HepG2 (cell line): ENCODE results near the gene ACSL3. TPM values are rescaled to one million over a fixed set of nuclear protein-coding genes. Genes with fewer than 3 reads are reported as not detected.
A peak's percentile ranks its signal among the peaks of the same experiment; 100 is the strongest.

ENCODE experiments used
- ATAC-seq: fragments of 200-7000 bp; cut with Tn5 transposase; 3 replicates; pipeline ENCODE4 v1.9.1; 2020; ENCODE audit warnings: mild to moderate bottlenecking, moderate library complexity
- BruUV-seq: library from RNA; stranded (reverse); fragments of 400-500 nt; replicated peaks from 2 replicates; lab custom pipeline; 2021; lab: Mats Ljungman, UMichigan
- CTCF ChIA-PET: fragments of 300-600 bp; formaldehyde crosslinking; extraction: SDS; loops from one replicate; lab custom pipeline; 2021; ENCODE audit warnings: low total read pairs, inconsistent platforms, low intra/inter-chr PET ratio; lab: Yijun Ruan, JAX
- POLR2A ChIA-PET: fragments of 350-600 bp; sonication (Branson Sonifier 250); formaldehyde crosslinking; loops from one replicate; lab custom pipeline; 2020; ENCODE audit warnings: antibody characterized with exemption, inconsistent platforms; lab: Yijun Ruan, JAX
- DNase-seq: peaks from one replicate; pipeline ENCODE4 v3.0.0-alpha.2; 2015; ENCODE audit warnings: low spot score
- FAIRE-seq: peaks from 3 replicates; lab custom pipeline; 2011; peaks lifted over from hg19 to GRCh38; lab: Jason Lieb, UNC
- H2AFZ ChIP-seq: one replicate; pipeline ENCODE4 v1.6.1; 2011; ENCODE audit warnings: low read length, inconsistent platforms
- H3K27ac ChIP-seq: fragments of 300-600 bp; 3 replicates; pipeline ENCODE4 v1.8.0; 2011; ENCODE audit warnings: mixed run types, mild to moderate bottlenecking, mixed read lengths, low read length, inconsistent platforms; ENCODE audit not compliant: insufficient read depth; ENCODE audit errors: extremely low read length
- H3K27me3 ChIP-seq, 2 experiments: fragments of 200-600 bp in 1 of 2; 2 replicates in 1 of 2; 3 replicates in 1 of 2; pipeline versions ENCODE4 v1.6.0 to v1.8.0; 2011; ENCODE audit warnings: low read length in 2 of 2, mild to moderate bottlenecking in 2 of 2, moderate library complexity in 2 of 2, inconsistent platforms in 1 of 2; ENCODE audit not compliant: insufficient read depth in 2 of 2, control insufficient read depth in 1 of 2
- H3K36me3 ChIP-seq, 2 experiments: fragments of 200-600 bp in 1 of 2; replicated peaks in 1 of 2; 2 replicates in 1 of 2; 3 replicates in 1 of 2; pipeline versions ENCODE4 v1.5.1 to v1.8.0; 2011; ENCODE audit warnings: low read length in 2 of 2, inconsistent platforms in 1 of 2; ENCODE audit not compliant: insufficient read depth in 2 of 2, control insufficient read depth in 1 of 2
- H3K4me1 ChIP-seq: 2 replicates; pipeline ENCODE4 v1.5.1; 2012; ENCODE audit warnings: low read length, inconsistent platforms; ENCODE audit not compliant: insufficient read depth
- H3K4me2 ChIP-seq: 2 replicates; pipeline ENCODE4 v1.6.0; 2011; ENCODE audit warnings: low read depth, low read length, inconsistent platforms
- H3K4me3 ChIP-seq, 3 experiments: fragments of 200-600 bp in 1 of 3; sonication (generic), shearing (Covaris generic) in 1 of 3; replicated peaks in 1 of 3; 2 replicates each; pipeline ENCODE4 v1.5.1; 2011 to 2016; ENCODE audit warnings: low read length in 3 of 3, inconsistent platforms in 2 of 3, low read depth in 2 of 3, mild to moderate bottlenecking in 2 of 3, control low read depth in 1 of 3, mixed read lengths in 1 of 3; ENCODE audit not compliant: insufficient read depth in 1 of 3
- H3K79me2 ChIP-seq: one replicate; pipeline ENCODE4 v1.6.1; 2011; ENCODE audit warnings: low read length, inconsistent platforms; ENCODE audit not compliant: insufficient read depth
- H3K9ac ChIP-seq: 2 replicates; pipeline ENCODE4 v1.6.0; 2011; ENCODE audit warnings: mild to moderate bottlenecking, low read depth, low read length, inconsistent platforms; ENCODE audit not compliant: insufficient read depth
- H3K9me3 ChIP-seq: 2 replicates; pipeline ENCODE4 v1.5.1; 2012; ENCODE audit warnings: mild to moderate bottlenecking, low read length
- H4K20me1 ChIP-seq: 2 replicates; pipeline ENCODE4 v1.6.0; 2011; ENCODE audit warnings: inconsistent platforms, mild to moderate bottlenecking, low read length, moderate library complexity; ENCODE audit not compliant: insufficient read depth
- CEBPB ChIP-seq: IDR thresholded peaks from 2 replicates; pipeline ENCODE4 v1.6.1; 2011; ENCODE audit warnings: low read depth, low read length, improper control_type of control experiment, borderline replicate concordance
- IRF1 ChIP-seq: sonication (generic); formaldehyde crosslinking; IDR thresholded peaks from 2 replicates; pipeline ENCODE4 v1.4.0; 2020; ENCODE audit warnings: low read depth, mild to moderate bottlenecking, missing genetic modification reagents
- NFE2 ChIP-seq: sonication (generic); formaldehyde crosslinking; IDR thresholded peaks from 2 replicates; pipeline ENCODE4 v1.4.0; 2020; ENCODE audit warnings: missing genetic modification reagents
- NFKB2 ChIP-seq: sonication (generic); formaldehyde crosslinking; IDR thresholded peaks from 2 replicates; pipeline ENCODE4 v1.4.0; 2020; ENCODE audit warnings: missing genetic modification reagents, borderline replicate concordance
- POLR2A ChIP-seq, 2 experiments: IDR thresholded peaks; 2 replicates each; pipeline ENCODE4 v1.6.1; 2011; ENCODE audit warnings: low read depth in 2 of 2, low read length in 2 of 2, mild to moderate bottlenecking in 1 of 2, moderate library complexity in 1 of 2; ENCODE audit not compliant: insufficient read depth in 1 of 2
- POLR2G ChIP-seq: fragments of 200-400 bp; formaldehyde crosslinking; IDR thresholded peaks from 2 replicates; pipeline ENCODE4 v1.6.1; 2018; ENCODE audit warnings: mild to moderate bottlenecking, low read depth, low read length, moderate library complexity
- RBM22 ChIP-seq: fragments of 200-400 bp; formaldehyde crosslinking; optimal IDR thresholded peaks from 2 replicates; pipeline ENCODE3; 2017; ENCODE audit warnings: mild to moderate bottlenecking, low read length, moderate library complexity
- WGBS: methylation state at CpG from one replicate; pipeline ENCODE4 v1.1.6; 2017; ENCODE audit warnings: low lambda C conversion rate; 5-methylcytosine and 5-hydroxymethylcytosine counted together
- in situ Hi-C: cut with HindIII; loops from 2 replicates; pipeline ENCODE4 v1.10.0; 2017; ENCODE audit warnings: low pct_unique_long_range_greater_than_20kb; ENCODE audit not compliant: extremely low pct_ligation_motif_present
- intact Hi-C: fragments of 100-400 bp; cut with micrococcal nuclease; formaldehyde crosslinking; loops from one replicate; pipeline ENCODE4 v1.10.0; 2022; ENCODE audit not compliant: unreplicated experiment
- polyA plus RNA-seq, 8 experiments: library from polyadenylated mRNA; depleted of rRNA in 3 of 8; stranded (reverse) in 7 of 8; unstranded in 1 of 8; fragments of >200 nt; fragmentation: Illumina TruSeq in 4 of 8; extraction: Trizol in 4 of 8; gene quantifications; 2 replicates each; pipeline versions ENCODE4 v1.2.1 to v1.2.3, GENCODE V29; 2011 to 2016; ENCODE audit warnings: low read depth in 4 of 8, missing spikeins in 1 of 8, mixed read lengths in 1 of 8; ENCODE audit not compliant: insufficient read depth in 1 of 8
- total RNA-seq, 5 experiments: library from RNA; depleted of rRNA; stranded (reverse); fragments of >200 nt; fragmentation: Illumina TruSeq; extraction: Trizol; gene quantifications; 2 replicates each; pipeline ENCODE4 v1.2.3, GENCODE V29; 2016; ENCODE audit warnings: low read depth in 1 of 5

Gene ACSL3
- total and polyA plus RNA-seq, 2 of the 13 experiments (the other 11 are each of a cell fraction or from before 2014, with no cell fraction given), result 305 to 365 TPM

GRCh38 chr2:222920657-222921186, 59.9 kb downstream of the ACSL3 start:
- POLR2A ChIA-PET, result no interaction called here
- no peak overlapping the region for H3K4me3 ChIP-seq
- H3K9me3 ChIP-seq, result no peaks in the 10 kb centered on the region
- BruUV-seq, result no TSS peak
- H3K4me2 ChIP-seq, result no peak overlapping the region
- no peak for DNase-seq
- H4K20me1 ChIP-seq, result peaks cover 29% of the 10 kb centered on the region
- no peaks in the 10 kb centered on the region for H3K27me3 ChIP-seq
- TF ChIP-seq IRF1 (no peak), RBM22 (peak; percentile 97), POLR2G (0 out of 2 replicates have a peak, but pooled peaks have one; percentile 30)
- TF ChIP-seq, all 625 proteins: peak for 2
- Histone ChIP-seq H2AFZ (no peak overlapping the region), H3K27ac (no peak overlapping the region), H3K79me2 (peaks cover 55% of the 10 kb centered on the region), H3K4me1 (peaks cover 17% of the 10 kb centered on the region), H3K36me3 (peaks cover 20 to 85% of the 10 kb centered on the region in 2 experiments), H3K9ac (no peak overlapping the region)
- in situ Hi-C loops, result no loop called here
- 95% methylated on average over 5 of the region's 5 CpGs for WGBS
- FAIRE-seq (no peak), ATAC-seq (peak; percentile 15; the same call in 1 of the 3 replicates)
- intact Hi-C loops, result no loop called here
- CTCF ChIA-PET, result no interaction called here

- Histone ChIP-seq H2AFZ (no peak overlapping the region), H3K9me3 (no peaks in the 10 kb centered on the region), H3K79me2 (peaks cover 45% of the 10 kb centered on the region), H3K4me2 (no peak overlapping the region), H3K36me3 (peaks cover 22 to 84% of the 10 kb centered on the region in 2 experiments), H3K27me3 (no peaks in the 10 kb centered on the region), H3K27ac (no peak overlapping the region), H3K4me1 (peaks cover 2% of the 10 kb centered on the region), H3K9ac (no peak overlapping the region), H3K4me3 (no peak overlapping the region), H4K20me1 (peaks cover 14% of the 10 kb centered on the region)
- DNase-seq (no peak), ATAC-seq (no peak), FAIRE-seq (no peak)
- TF ChIP-seq RBM22 (peak; percentile 85), NFE2 (CRISPR knock-in tag) (no peak), CEBPB (peak; percentile 48; the same call in 1 of the 2 replicates), POLR2A (IDR thresholded peaks at IDR 0.05; ENCODE audit: insufficient read depth in 1 of 2, low read depth in 2 of 2, low read length in 2 of 2) (0 out of 4 replicates have a peak, but pooled peaks of 1 of the 2 experiments have one; percentile 11), NFKB2 (CRISPR knock-in tag) (no peak)
- 97% methylated on average over 8 of the region's 8 CpGs for WGBS
- in situ Hi-C loops (no loop called here), intact Hi-C loops (no loop called here)
- POLR2A ChIA-PET, result no interaction called here
- no TSS peak for BruUV-seq
- CTCF ChIA-PET, result no interaction called here
These were observed 61.4 kb downstream of the ACSL3 start for GRCh38 chr2:222922019-222922800.
